ENCODE data around the gene PDE4D.
A peak's percentile ranks its signal among the peaks of the same experiment; 100 is the strongest.

The PDE4D gene

GRCh38 chr5:59838067-59838466 is 55.5 kb downstream of the PDE4D start:
- DNase-seq: no peak

DNA sequence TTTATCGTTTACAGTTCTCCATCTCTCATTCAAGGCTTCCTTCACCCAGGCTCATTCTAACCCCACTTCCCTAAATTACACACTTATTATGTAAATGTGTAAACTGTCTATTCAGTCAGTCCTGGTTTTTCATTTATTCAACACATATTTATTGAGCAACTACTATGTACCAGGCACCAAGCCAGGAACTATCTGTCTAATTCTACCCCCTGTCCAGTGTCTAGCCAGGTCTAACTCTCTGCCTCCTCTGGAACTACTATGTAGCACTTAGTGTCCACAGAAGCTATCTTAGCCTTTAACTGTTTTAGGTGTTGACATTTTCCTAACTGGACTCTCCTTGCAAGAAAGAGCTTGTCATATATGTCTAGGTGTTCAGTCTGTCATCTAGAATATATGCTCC is 56.5 kb downstream of the PDE4D start:
- no peak for DNase-seq

DNA sequence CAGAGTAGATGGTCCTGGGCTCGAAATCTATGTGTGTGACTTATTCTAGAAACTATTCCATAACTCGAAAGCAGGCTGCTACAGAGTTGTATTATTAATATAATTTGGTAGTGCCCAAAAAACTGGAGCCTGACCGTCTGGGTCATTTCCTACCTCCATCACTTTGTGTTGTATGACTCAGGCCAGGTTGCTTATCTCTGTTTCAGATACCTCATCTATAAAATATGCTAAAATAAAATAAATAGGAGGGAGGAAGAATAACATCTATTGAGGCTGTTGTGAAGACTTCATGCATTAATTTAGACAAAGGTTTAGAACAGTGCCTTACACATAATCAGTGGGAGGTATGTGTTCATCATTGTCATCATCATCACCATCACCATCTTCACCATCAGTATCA is 57.7 kb downstream of the PDE4D start:
- no peak for DNase-seq

DNA sequence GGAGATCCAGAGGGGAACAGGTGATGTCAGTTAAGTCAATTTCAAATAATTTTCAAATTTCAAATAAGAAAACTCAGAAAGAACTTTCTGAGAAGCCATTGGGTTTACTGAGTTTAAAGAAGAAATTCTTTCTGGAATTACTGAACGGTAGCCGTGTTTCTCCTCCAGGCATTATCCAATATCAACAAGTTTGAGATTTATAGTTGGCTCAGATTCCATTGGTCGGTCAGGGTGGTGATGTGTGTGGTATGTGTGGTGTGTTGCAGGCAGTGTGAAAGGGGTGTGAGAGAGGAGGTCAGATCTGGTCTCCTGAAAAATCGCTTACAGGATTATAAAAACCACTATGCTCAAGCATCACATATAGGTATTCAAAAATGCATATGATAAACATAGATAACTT is 60.1 kb downstream of the PDE4D start:
- no peak for DNase-seq

DNA sequence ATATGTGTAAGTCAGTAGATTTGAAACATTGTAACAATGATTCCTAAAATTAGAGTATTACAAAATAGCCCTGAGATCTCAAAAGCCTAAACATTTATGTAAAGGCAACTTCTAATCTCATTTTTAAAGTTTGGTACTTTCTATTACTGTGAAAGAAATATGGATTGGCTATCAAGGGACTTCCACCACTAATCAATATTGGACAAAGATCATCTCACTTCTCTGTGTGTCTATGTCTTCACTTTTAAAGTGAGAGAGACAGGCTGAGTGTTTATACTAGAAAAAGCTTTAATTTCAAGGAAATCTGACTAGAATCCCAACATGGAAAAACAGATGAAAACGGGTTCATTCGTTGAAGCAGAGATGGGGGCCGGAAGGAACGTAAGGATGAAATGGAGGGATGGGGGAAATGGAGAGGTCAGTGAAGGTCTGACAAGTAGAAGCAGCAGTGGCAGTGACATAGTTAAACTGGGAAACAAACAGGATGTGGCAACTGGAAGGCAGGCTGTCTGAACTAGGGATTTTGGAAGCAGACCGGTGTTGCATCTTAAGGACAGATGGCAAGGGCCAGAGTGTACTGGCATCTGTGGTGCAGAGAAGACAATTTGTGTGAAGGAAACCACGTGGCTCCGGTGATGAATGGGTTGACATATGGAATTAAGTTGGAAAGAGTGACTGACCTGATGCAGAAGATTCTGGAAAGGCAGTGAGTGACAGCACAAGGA is 60.8 kb downstream of the PDE4D start:
- no peak for DNase-seq

DNA sequence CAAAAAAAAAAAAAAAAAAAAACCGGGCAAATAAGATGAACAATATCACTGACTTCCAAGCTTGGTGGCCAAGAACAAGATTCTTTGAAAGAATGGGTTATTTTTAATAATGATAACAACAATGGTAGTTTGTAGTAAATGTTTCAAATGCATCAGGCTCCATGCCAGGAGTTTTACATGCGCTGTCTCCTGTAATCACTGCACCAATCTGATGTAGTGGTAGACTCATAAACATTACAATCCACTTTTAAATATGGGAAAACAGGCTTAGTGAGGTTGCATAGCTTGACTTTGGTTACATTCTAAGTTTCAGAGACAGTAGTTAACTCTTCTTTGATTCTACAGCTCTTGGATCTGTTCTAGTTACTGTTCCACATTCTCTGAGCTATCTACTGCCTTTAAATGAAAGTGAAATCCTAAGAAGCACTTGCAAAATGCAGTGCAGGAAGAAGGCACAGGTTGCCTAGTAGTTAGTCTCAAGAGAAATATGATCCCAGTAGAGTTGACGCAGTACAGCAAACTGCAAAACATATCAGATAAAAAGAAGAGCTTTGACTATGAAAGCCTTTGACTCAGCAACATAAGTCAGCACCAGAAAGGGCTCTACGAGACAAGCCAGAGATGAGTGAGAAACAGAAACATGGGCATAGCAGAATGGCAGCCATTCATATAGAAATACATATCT is 62.1 kb downstream of the PDE4D start:
- no peak for DNase-seq

- DNase-seq: no peak
These were observed 62.9 kb downstream of the PDE4D start for GRCh38 chr5:59830536-59831200.

DNA sequence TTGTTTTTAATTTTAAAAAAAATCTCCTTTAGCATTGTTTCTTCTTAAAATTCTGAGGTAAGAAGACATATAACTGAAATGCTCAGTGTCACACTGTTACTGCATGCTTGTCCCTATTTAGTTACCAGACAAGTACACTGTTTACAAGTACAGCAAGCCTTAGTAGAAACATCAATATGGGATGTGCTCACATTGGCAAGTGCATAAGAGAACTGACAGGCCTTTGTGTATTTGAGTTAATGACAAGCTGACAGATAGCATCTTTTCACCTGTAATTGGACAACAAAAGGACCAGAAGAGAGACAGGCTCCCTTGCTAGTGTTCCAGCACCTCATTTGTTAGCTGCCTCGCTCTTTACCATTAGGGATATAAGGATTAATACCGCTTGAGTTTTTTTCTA is 63.6 kb downstream of the PDE4D start:
- DNase-seq: no peak

GRCh38 chr5:59829386-59829785 is 64.1 kb downstream of the PDE4D start:
- DNase-seq: no peak

- no peak for DNase-seq
These were observed 64.9 kb downstream of the PDE4D start for GRCh38 chr5:59828623-59829022.

DNA sequence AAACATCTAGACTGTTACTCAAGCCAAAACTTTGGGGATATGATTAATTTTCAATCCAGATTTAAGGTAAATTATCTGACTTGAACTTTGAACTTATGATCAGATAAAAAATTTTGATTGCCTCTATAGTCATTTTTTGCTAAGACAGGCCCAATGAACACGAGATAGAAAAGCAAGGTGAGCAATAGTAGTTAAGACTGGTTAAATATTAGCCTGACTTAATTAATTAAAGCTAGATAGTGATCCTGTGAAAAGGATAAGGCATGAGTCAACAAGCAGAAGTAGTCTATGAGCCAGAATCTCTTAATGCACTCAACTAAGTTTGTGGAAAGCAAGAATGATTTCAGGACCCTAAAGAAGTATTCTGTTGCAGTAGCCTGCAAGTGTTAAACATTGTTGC is 66.5 kb downstream of the PDE4D start:
- no peak for DNase-seq

- no peak for DNase-seq
These were observed 70.1 kb downstream of the PDE4D start for GRCh38 chr5:59823420-59823819.

- no peak for DNase-seq
These were observed 73.7 kb downstream of the PDE4D start for GRCh38 chr5:59819806-59820205.

DNA sequence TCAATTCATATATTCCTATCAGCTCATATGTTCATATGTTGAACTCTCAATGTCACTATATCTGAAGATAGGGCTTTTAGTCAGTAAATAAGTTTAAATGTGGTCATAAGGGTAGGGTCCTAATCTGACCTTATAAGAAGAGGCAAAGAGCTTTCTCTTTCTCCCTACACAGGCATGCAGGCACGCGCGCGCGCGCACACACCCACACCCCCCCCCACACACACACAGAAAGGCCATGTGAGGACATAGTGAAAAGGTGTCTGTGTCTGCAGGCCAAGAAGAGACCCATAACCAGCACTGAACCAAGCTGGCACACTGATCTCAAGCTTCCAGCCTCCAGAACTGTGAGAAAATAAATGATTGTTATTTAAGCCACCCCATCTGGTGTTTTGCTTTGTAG is 76.0 kb downstream of the PDE4D start:
- no peak for DNase-seq

- DNase-seq: no peak
These were observed 76.7 kb downstream of the PDE4D start for GRCh38 chr5:59816654-59817300.

GRCh38 chr5:59814537-59814872 is 79.0 kb downstream of the PDE4D start:
- DNase-seq: no peak

- DNase-seq: peak; percentile 39
These were observed 79.6 kb downstream of the PDE4D start for GRCh38 chr5:59813761-59814536.

- DNase-seq: peak; percentile 69
These were observed 83.5 kb downstream of the PDE4D start for GRCh38 chr5:59810041-59810440.

GRCh38 chr5:59807806-59808205 is 85.7 kb downstream of the PDE4D start:
- DNase-seq: no peak

- no peak for DNase-seq
These were observed 93.1 kb downstream of the PDE4D start for GRCh38 chr5:59800347-59800893.

DNA sequence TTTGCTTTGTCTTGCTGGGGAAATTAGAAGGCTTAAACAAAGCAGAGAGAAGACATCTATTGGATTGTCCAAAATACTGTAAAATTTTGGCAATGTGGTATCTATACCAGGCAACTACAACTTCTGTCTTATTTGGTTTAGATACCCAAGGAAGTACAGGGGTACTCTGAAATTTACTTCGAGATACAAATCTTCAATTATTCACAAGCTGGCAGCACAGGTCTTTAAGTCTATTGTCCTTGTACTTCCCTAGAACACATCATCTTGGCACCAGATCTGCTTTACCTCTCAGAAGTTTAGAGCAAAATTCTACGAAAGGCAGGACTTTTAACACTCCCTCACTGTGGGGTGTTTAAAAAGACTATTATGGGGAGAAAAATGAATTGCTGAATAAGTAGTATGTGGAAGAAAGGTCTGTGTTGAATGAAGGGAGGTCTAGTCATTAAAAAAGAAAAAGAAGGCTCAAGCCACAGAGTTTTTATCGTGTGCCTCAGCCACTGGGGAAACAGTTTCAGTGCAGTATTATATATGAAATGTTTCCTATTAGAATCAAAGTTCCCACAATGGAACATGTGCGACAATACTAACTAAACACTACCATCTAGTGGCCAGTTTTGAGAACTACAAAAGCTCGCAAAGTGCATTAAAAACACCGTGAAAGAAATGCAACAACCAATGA is 93.7 kb downstream of the PDE4D start:
- DNase-seq: peak; percentile 47

All from COR-L47 (cell line).